ENCODE measurements around the gene DENND1B.

DNA sequence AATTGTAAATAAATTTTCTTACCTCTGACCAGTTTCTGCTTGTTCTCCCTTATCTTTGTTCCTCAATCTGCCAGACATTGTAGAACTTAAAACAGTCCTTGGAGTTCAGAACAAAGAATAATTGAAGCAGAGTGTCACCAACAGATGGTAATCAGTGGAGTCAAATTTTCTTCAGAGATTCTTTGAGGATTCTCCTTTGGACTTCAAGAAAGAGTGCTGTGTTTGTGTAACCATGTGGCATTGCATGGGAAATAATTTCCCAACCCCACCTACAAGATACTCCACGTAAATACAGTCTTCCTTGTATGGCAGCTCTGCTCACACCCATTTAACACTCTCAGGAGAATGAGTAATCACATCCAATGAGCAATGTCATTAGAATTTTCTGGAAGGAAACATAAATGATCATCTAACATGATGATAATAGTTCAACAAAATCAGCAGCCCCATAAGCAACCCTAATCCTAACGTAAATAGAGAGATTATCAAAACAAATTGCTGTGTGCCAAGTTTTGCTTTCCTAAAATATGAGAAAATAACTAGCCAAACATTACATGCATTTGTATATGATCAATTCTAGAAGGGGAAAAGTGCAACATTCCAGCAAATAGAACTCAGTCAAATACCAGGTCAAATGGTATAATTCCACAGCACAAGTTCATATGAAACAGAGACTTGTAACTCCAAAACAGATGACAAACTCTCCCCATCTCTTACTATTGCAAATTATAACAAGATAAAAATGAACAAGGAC lies 6.9 kb upstream of the DENND1B start:
- TF ChIP-seq CTCF (IDR thresholded peaks at IDR 0.05; ENCODE audit: poor library complexity, severe bottlenecking), result no peak
- TF ChIP-seq RAD21 (conservative IDR thresholded peaks at IDR 0.05), result no peak
- TF ChIP-seq REST (IDR thresholded peaks at IDR 0.05; ENCODE audit: borderline replicate concordance), result no peak
- TF ChIP-seq TAF1 (IDR thresholded peaks at IDR 0.05; ENCODE audit: low read depth), result no peak
- no peak for TF ChIP-seq POLR2AphosphoS5 (IDR thresholded peaks at IDR 0.05)
- no peak for TF ChIP-seq SMC3 (conservative IDR thresholded peaks at IDR 0.05; ENCODE audit: poor library complexity)
- TF ChIP-seq EP300 (conservative IDR thresholded peaks at IDR 0.05; ENCODE audit: poor library complexity, severe bottlenecking), result no peak
- TF ChIP-seq EZH2 (IDR thresholded peaks at IDR 0.05; ENCODE audit: borderline replicate concordance, insufficient read depth, low read length, poor library complexity, severe bottlenecking), result no peak

All from neural cell (in vitro differentiated cells).